ENCODE measurements around the gene SGMS1.

- no peak for TF ChIP-seq CTCF (IDR thresholded peaks at IDR 0.05)
- no peak for TF ChIP-seq POLR2AphosphoS5 (IDR thresholded peaks at IDR 0.05)
Measured at GRCh38 chr10:50280049-50280841, 343.5 kb downstream of the SGMS1 start.

Data from transverse colon (tissue), 4 donors.